SIG-M5 treated with dmso at 0.1 percent for 504 hours (cell line): ENCODE data around the gene SORBS2.

Experiments
- DNase-seq: peaks from one replicate; lab custom pipeline; 2025; ENCODE audit not compliant: unreplicated experiment; lab: John Stamatoyannopoulos, UW

SORBS2 gene

GRCh38 chr4:185592438-185592837 is 219.6 kb downstream of the SORBS2 start:
- DNase-seq, result no peak

GRCh38 chr4:185591679-185592141 is 220.3 kb downstream of the SORBS2 start:
- DNase-seq, result no peak

DNA sequence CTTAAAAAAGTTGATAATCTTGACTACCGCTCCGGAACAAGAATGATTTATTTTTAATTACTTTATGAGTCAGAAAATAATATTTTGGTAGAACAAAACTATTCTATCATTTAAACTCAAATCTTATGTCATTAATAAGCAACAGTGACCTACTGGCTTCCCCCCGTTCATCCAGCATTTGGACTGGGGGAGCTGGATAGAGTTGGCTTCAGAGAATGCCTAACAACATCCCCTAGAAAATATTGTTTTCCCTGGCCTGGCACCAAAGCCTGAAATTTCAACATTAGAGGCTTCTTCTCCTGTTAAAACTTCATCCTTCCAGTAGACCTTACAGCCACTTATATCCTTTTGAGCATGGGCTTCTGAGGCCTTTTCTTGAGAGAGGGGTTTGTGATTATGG is 221.0 kb downstream of the SORBS2 start:
- no peak for DNase-seq

- no peak for DNase-seq
Measured at GRCh38 chr4:185589067-185589836, 222.7 kb downstream of the SORBS2 start.

- DNase-seq, result no peak
Measured at GRCh38 chr4:185587427-185588161, 224.4 kb downstream of the SORBS2 start.

- DNase-seq, result no peak
Measured at GRCh38 chr4:185587030-185587426, 225.0 kb downstream of the SORBS2 start.

- no peak for DNase-seq
Measured at GRCh38 chr4:185585211-185585610, 226.8 kb downstream of the SORBS2 start.

DNA sequence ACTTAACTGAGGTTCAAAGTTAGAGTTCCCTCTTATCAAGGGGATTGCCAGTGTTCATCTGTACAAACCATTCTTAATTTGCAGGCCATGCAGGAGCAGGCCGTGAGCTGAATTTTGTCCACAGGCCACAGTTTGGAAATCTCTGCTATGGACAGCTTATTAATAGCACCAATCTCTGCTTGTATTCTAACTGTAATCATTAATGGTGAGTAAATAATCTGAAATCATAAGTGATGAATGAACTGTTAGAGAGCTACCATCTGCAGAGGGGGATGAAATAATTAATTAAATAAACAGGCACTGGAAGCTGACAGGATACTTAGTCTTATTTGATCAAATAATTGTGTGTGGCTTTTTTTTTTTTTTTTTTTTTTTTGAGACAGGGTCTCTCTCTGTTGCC is 228.2 kb downstream of the SORBS2 start:
- no peak for DNase-seq

- DNase-seq, result no peak
Measured at GRCh38 chr4:185582651-185583400, 229.2 kb downstream of the SORBS2 start.

- DNase-seq, result no peak
Measured at GRCh38 chr4:185580699-185581098, 231.3 kb downstream of the SORBS2 start.

DNA sequence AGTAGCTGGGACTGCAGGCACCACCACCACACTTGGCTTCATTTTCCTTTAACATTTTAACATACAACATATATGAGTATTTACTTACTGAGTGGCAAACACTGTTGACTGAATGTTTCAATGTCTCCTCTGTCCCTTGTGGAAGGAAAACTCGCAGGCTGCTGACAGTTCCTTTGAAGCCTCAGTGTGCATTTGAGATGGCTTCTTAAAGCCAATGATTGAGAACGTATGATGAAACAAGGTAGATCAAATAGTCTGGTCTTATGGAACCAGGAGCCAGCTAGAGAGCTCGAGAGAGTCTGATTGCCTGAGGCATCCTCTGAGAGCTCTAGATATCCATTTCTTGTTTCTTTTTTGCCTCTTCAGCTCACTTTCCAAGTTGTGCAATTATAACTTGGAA is 233.7 kb downstream of the SORBS2 start:
- no peak for DNase-seq

DNA sequence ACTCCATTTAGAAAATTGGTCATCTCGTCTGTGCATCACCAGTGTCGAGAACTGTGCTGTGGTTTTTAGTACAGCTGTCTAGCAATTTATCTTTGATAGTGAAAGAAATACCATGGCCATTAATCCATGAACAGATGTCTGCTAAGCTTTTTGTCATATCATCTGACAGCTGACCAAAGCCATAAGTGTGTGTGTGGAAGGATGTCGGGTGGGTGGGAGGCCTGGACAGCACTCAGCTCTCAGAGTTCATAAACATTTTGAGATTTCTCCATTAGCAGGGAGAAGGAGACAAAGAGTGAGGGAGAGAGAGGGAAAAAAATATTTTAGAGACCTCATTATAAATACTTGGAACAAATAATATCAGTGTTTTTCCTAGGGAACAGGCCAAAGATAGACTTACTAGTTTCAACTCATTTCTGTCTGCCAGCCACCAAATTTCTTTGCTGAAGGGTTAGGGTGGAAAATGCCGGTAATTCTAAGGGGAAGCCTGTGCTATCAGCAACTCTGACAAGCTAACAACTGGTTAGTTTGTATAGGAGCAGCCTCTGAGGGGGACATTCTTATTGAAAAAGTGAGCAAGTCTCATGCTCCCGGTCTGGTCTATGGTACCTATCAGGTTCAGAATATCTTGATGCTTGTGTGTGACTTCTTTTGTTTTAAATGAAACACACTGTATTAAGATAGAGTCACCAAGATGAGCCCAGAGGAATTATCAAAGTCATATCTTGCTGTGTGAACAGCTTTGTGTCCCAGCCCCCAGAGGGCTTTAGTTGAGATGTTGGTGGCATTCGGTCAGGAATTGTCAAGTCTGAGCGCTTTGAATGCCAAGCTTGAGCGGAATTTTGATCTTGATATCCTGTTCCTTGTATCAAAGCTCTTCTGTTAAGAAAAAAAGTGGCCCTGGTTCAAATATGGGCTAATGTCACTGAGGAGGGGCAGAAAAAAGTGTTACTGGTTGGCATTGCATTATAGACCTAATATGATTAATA is 234.7 kb downstream of the SORBS2 start:
- no peak for DNase-seq

GRCh38 chr4:185576314-185576961 is 235.6 kb downstream of the SORBS2 start:
- no peak for DNase-seq

GRCh38 chr4:185573651-185574199 is 238.3 kb downstream of the SORBS2 start:
- DNase-seq, result no peak

DNA sequence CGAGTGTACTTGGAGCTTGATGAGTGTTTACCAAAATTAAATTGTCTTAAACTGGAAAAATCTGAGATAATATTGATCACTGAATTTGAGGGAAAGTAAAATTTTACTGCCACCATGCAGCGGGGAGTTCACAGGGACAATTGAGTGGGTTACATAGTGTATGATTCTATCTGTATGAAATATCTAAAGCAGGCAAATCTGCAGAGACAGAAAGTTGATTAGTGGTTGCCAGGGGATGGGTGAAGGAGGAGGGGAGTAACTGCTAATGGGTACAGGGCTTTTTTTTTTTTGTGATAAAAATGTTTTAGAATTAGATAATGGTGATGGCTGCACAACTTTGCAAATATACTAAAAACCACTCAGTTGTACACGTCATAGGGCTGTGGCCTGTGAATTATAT is 241.3 kb downstream of the SORBS2 start:
- DNase-seq, result no peak

DNA sequence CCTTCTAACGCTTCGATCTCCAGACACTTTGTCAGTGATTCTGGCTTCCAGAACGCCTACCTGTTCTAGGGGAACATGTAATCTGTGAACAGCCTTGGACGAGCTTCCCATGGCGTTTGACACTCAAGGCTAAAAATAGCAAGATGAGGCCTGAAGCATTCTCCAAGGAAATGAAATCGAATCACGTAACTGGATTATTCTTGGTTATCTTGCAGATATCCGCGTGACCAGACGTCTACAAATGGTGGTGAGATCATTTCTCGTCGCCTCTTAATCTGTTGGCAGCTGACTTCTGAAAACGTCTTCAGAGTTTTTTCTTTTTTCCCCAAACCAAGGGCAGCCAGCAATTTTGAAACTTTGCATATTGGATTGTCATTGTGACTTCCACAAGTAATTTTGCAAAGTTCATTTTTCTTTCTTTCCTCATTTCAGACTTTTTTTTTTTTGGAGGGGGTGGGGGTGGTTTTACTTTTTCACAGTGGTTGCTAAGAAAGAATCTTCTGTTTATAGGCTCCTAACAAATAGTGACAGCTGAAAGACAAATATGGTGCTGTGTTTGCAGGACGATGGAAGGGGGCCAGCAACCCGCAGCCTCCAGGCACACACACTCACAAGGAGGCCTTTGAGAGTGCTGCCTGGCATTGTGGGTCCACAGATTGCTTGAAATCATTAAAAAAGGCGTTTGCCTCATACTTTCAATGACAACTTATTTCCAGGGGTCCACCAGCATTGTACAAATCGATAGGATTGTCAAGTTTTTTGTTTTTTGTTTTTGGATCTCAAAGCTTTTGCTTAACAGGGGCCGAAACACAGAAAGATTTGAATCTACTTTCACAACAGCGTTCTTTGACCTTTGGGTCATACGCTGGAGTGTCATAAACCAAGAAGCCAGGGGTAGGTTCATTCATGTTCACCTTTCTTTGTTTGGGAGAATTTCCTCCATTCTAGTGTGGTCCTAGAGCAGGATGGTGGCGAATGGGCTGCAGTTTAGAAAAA is 244.3 kb downstream of the SORBS2 start:
- DNase-seq, result no peak

GRCh38 chr4:185566972-185567371 is 245.0 kb downstream of the SORBS2 start:
- no peak for DNase-seq

DNA sequence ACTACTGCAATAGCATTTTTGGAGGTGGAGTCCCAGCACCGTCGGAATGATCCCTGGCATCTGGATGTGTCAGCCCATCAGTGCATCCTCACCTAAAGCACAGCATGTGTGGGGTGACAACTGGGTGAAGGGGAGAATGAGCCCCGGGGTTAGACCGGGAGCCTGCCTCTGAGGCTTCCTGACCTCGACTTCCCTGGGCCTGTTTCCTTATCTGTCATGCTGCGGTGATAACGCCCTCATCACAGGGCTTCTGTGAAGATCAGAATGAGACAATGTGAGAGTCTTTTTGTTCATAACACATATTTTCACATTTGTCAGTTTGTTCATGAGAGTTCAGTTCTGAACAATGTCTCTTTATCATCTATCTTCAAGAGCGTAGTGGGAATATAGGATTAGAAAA is 245.6 kb downstream of the SORBS2 start:
- DNase-seq, result no peak

GRCh38 chr4:185565696-185566095 is 246.3 kb downstream of the SORBS2 start:
- DNase-seq, result no peak
